Measurements from ENCODE around the gene PCDHA3. TPM values are rescaled to one million over a fixed set of nuclear protein-coding genes. Genes with fewer than 3 reads are reported as not detected.
"Not testable (repeated sequence)": the region's sequence is repeated elsewhere in the genome, so short reads cannot be mapped to it uniquely, and the experiment has no call there.

The PCDHA3 gene
- total and polyA plus RNA-seq, 2 donors = under 0.01 to 0.07 TPM

DNA sequence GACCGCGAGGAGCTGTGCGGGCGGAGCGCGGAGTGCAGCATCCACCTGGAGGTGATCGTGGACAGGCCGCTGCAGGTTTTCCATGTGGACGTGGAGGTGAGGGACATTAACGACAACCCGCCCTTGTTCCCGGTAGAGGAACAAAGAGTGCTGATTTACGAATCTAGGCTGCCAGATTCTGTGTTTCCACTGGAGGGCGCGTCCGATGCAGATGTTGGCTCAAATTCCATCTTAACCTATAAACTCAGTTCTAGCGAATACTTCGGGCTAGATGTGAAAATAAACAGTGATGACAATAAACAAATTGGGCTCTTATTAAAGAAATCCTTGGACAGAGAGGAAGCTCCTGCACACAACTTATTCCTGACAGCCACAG lies 27.5 kb downstream of the PCDHA3 start:
- Histone ChIP-seq H3K4me1 (ENCODE audit: control insufficient read depth in 2 of 2, insufficient read depth in 2 of 2, low read length in 2 of 2) (no peaks in the 10 kb centered on the region), H3K27ac (ENCODE audit: low read depth in 1 of 2, low read length in 1 of 2) (no peak overlapping the region), H3K36me3 (ENCODE audit: control insufficient read depth in 2 of 2, insufficient read depth in 2 of 2, low read length in 1 of 2) (no peaks in the 10 kb centered on the region), H3K27me3 (ENCODE audit: control insufficient read depth in 2 of 2, insufficient read depth in 1 of 2, low read length in 1 of 2) (peaks cover 0 to 7% of the 10 kb centered on the region in 2 donors), H3K4me3 (ENCODE audit: low read length in 2 of 2) (no peak overlapping the region), H3K9me3 (ENCODE audit: control insufficient read depth in 2 of 2, insufficient read depth in 1 of 2, low read length in 1 of 2) (peaks cover 8 to 13% of the 10 kb centered on the region in 2 donors)
- DNase-seq (ENCODE audit: low read depth in 6 of 9, low spot score in 9 of 9) = no peak
- WGBS = 26% methylated on average over 18 of the region's 18 CpGs

DNA sequence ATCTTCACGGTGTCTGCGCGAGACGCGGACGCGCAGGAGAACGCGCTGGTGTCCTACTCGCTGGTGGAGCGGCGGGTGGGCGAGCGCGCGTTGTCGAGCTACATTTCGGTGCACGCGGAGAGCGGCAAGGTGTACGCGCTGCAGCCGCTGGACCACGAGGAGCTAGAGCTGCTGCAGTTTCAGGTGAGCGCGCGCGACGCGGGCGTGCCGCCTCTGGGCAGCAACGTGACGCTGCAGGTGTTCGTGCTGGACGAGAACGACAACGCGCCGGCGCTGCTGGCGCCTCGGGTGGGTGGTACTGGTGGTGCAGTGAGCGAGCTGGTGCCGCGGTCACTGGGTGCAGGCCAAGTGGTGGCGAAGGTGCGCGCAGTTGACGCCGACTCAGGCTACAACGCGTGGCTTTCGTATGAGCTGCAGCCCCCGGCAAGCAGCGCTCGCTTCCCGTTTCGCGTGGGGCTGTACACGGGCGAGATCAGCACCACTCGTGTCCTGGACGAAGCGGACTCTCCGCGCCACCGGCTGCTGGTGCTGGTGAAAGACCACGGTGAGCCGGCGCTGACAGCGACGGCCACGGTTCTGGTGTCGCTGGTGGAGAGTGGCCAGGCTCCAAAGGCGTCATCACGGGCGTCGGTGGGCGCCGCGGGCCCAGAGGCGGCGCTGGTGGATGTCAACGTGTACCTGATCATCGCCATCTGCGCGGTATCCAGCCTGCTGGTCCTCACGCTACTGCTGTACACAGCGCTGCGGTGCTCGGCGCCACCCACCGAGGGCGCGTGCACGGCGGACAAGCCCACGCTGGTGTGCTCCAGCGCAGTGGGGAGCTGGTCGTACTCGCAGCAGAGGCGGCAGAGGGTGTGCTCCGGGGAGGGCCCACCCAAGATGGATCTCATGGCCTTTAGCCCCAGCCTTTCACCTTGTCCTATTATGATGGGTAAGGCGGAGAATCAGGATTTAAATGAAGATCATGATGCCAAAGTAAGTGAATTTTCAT lies 28.9 kb downstream of the PCDHA3 start:
- not testable (repeated sequence) for H3K4me3 ChIP-seq (ENCODE audit: low read length in 2 of 2); H3K27me3 ChIP-seq (ENCODE audit: control insufficient read depth in 2 of 2, insufficient read depth in 1 of 2, low read length in 1 of 2); DNase-seq (ENCODE audit: low read depth in 6 of 9, low spot score in 9 of 9); H3K27ac ChIP-seq (ENCODE audit: low read depth in 1 of 2, low read length in 1 of 2); H3K36me3 ChIP-seq (ENCODE audit: control insufficient read depth in 2 of 2, insufficient read depth in 2 of 2, low read length in 1 of 2); H3K4me1 ChIP-seq (ENCODE audit: control insufficient read depth in 2 of 2, insufficient read depth in 2 of 2, low read length in 2 of 2)
- WGBS = 58% methylated on average over 106 of the region's 106 CpGs
- peaks cover 4 to 12% of the 10 kb centered on the region in 2 donors for H3K9me3 ChIP-seq (ENCODE audit: control insufficient read depth in 2 of 2, insufficient read depth in 1 of 2, low read length in 1 of 2)

DNA sequence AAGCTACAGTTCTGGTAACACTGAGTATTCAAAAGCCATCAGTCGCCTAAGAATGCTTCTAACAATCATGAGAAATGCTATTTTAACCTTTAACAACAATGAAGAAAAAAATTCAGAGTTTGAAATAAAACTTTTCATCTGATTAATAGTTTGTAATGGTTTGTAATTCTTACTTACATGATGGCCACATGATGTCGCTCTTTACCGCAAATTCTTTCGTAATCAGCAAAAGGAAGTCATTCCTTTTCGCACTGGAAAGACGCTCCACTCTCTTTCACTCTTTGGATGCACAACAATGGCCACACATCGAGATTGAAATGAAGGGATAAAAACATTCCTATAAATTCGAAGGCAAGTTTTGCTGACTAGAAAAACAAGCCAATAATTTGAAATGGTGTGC lies 33.1 kb downstream of the PCDHA3 start, which contains the start of gene PCDHA7:
PCDHA7 (plus strand) TSS at position 277 of the 400 bp plus-strand sequence; CDS start at position 392, 115 bp downstream.
- Histone ChIP-seq H3K27me3 (ENCODE audit: control insufficient read depth in 2 of 2, insufficient read depth in 1 of 2, low read length in 1 of 2) (peaks cover 0 to 8% of the 10 kb centered on the region in 2 donors), H3K9me3 (ENCODE audit: control insufficient read depth in 2 of 2, insufficient read depth in 1 of 2, low read length in 1 of 2) (peaks cover 9 to 24% of the 10 kb centered on the region in 2 donors), H3K27ac (ENCODE audit: low read depth in 1 of 2, low read length in 1 of 2) (no peak within 1 kb of the TSS), H3K4me1 (ENCODE audit: control insufficient read depth in 2 of 2, insufficient read depth in 2 of 2, low read length in 2 of 2) (no peaks in the 10 kb centered on the region), H3K36me3 (ENCODE audit: control insufficient read depth in 2 of 2, insufficient read depth in 2 of 2, low read length in 1 of 2) (no peaks in the 10 kb centered on the region), H3K4me3 (ENCODE audit: low read length in 2 of 2) (no peak within 1 kb of the TSS)
- WGBS = 17% methylated on average over 8 of the region's 8 CpGs
- DNase-seq (ENCODE audit: low read depth in 6 of 9, low spot score in 9 of 9) = no peak

DNA sequence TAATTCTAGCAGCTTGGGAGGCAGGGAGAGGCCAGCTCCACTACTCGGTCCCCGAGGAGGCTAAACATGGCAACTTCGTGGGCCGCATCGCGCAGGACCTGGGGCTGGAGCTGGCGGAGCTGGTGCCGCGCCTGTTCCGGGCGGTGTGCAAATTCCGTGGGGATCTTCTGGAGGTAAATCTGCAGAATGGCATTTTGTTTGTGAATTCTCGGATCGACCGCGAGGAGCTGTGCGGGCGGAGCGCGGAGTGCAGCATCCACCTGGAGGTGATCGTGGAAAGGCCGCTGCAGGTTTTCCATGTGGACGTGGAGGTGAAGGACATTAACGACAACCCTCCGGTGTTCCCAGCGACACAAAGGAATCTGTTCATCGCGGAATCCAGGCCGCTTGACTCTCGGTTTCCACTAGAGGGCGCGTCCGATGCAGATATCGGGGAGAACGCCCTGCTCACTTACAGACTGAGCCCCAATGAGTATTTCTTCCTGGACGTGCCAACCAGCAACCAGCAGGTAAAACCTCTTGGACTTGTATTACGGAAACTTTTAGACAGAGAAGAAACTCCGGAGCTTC lies 33.7 kb downstream of the PCDHA3 start:
- not testable (repeated sequence) for H3K27me3 ChIP-seq (ENCODE audit: control insufficient read depth in 2 of 2, insufficient read depth in 1 of 2, low read length in 1 of 2); DNase-seq (ENCODE audit: low read depth in 6 of 9, low spot score in 9 of 9); H3K4me3 ChIP-seq (ENCODE audit: low read length in 2 of 2); H3K4me1 ChIP-seq (ENCODE audit: control insufficient read depth in 2 of 2, insufficient read depth in 2 of 2, low read length in 2 of 2); H3K27ac ChIP-seq (ENCODE audit: low read depth in 1 of 2, low read length in 1 of 2); H3K36me3 ChIP-seq (ENCODE audit: control insufficient read depth in 2 of 2, insufficient read depth in 2 of 2, low read length in 1 of 2)
- WGBS = 36% methylated on average over 26 of the region's 38 CpGs
- peaks cover 8 to 24% of the 10 kb centered on the region in 2 donors for H3K9me3 ChIP-seq (ENCODE audit: control insufficient read depth in 2 of 2, insufficient read depth in 1 of 2, low read length in 1 of 2)

DNA sequence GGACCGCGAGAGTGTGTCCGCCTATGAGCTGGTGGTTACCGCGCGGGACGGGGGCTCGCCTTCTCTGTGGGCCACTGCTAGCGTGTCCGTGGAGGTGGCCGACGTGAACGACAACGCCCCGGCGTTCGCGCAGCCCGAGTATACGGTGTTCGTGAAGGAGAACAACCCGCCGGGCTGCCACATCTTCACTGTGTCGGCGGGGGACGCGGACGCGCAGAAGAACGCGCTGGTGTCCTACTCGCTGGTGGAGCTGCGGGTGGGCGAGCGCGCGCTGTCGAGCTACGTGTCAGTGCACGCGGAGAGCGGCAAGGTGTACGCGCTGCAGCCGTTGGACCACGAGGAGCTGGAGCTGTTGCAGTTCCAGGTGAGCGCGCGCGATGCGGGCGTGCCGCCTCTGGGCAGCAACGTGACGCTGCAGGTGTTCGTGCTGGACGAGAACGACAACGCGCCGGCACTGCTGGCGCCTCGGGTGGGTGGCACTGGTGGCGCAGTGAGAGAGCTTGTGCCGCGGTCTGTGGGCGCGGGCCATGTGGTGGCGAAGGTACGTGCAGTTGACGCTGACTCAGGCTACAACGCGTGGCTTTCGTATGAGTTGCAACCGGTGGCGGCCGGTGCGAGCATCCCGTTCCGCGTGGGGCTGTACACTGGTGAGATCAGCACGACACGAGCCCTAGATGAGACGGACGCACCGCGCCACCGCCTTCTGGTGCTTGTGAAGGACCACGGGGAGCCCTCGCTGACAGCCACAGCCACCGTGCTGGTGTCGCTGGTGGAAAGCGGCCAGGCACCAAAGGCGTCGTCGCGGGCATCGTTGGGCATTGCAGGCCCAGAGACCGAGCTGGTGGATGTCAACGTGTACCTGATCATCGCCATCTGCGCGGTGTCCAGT lies 35.0 kb downstream of the PCDHA3 start:
- H3K4me1 ChIP-seq (ENCODE audit: control insufficient read depth in 2 of 2, insufficient read depth in 2 of 2, low read length in 2 of 2) = no peaks in the 10 kb centered on the region
- no peak for DNase-seq (ENCODE audit: low read depth in 6 of 9, low spot score in 9 of 9)
- peaks cover 5 to 17% of the 10 kb centered on the region in 2 donors for H3K9me3 ChIP-seq (ENCODE audit: control insufficient read depth in 2 of 2, insufficient read depth in 1 of 2, low read length in 1 of 2)
- H3K27ac ChIP-seq (ENCODE audit: low read depth in 1 of 2, low read length in 1 of 2) = no peak overlapping the region
- peaks cover 0 to 7% of the 10 kb centered on the region in 2 donors for H3K27me3 ChIP-seq (ENCODE audit: control insufficient read depth in 2 of 2, insufficient read depth in 1 of 2, low read length in 1 of 2)
- WGBS = 59% methylated on average over 103 of the region's 103 CpGs
- no peaks in the 10 kb centered on the region for H3K36me3 ChIP-seq (ENCODE audit: control insufficient read depth in 2 of 2, insufficient read depth in 2 of 2, low read length in 1 of 2)
- no peak overlapping the region for H3K4me3 ChIP-seq (ENCODE audit: low read length in 2 of 2)

DNA sequence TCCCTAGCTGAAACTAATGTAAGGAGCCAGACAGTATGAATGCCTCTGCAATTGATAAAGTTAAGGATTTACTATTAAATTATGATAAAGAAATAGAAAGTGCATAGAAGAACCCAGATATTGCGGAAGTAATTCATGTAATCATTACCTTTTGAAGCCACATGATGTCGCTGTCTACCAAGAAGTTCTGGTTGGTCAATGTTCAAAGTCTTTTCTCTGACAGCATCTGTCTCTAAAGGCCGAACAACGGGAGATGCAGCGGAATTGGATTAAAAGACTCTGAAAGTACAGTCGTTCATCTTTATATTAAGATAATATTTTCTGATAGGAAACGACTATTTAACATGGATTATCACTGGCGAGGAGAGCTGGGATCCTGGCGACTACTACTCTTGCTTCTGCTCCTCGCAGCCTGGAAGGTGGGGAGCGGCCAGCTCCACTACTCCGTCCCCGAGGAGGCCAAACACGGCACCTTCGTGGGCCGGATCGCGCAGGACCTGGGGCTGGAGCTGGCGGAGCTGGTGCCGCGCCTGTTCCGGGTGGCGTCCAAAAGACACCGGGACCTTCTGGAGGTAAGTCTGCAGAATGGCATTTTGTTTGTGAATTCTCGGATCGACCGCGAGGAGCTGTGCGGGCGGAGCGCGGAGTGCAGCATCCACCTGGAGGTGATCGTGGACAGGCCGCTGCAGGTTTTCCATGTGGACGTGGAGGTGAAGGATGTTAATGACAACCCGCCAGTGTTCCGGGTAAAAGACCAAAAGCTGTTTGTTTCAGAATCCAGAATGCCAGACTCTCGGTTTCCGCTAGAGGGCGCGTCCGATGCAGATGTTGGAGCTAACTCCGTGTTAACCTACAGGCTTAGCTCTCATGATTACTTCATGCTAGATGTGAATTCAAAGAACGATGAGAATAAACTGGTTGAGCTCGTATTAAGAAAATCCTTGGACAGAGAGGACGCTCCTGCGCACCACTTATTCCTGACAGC lies 40.4 kb downstream of the PCDHA3 start, which contains the start of gene PCDHA8:
PCDHA8 (plus strand) TSS at position 210 of the 985 bp plus-strand sequence; CDS start at position 345, 135 bp downstream.
- 28% methylated on average over 47 of the region's 47 CpGs for WGBS
- Histone ChIP-seq H3K4me3 (ENCODE audit: low read length in 2 of 2) (no peak within 1 kb of the TSS), H3K9me3 (ENCODE audit: control insufficient read depth in 2 of 2, insufficient read depth in 1 of 2, low read length in 1 of 2) (peaks cover under 1 to 20% of the 10 kb centered on the region in 2 donors), H3K36me3 (ENCODE audit: control insufficient read depth in 2 of 2, insufficient read depth in 2 of 2, low read length in 1 of 2) (no peaks in the 10 kb centered on the region), H3K27ac (ENCODE audit: low read depth in 1 of 2, low read length in 1 of 2) (no peak within 1 kb of the TSS), H3K4me1 (ENCODE audit: control insufficient read depth in 2 of 2, insufficient read depth in 2 of 2, low read length in 2 of 2) (no peaks in the 10 kb centered on the region), H3K27me3 (ENCODE audit: control insufficient read depth in 2 of 2, insufficient read depth in 1 of 2, low read length in 1 of 2) (peaks cover 0 to 2% of the 10 kb centered on the region in 2 donors)
- no peak for DNase-seq (ENCODE audit: low read depth in 6 of 9, low spot score in 9 of 9)

DNA sequence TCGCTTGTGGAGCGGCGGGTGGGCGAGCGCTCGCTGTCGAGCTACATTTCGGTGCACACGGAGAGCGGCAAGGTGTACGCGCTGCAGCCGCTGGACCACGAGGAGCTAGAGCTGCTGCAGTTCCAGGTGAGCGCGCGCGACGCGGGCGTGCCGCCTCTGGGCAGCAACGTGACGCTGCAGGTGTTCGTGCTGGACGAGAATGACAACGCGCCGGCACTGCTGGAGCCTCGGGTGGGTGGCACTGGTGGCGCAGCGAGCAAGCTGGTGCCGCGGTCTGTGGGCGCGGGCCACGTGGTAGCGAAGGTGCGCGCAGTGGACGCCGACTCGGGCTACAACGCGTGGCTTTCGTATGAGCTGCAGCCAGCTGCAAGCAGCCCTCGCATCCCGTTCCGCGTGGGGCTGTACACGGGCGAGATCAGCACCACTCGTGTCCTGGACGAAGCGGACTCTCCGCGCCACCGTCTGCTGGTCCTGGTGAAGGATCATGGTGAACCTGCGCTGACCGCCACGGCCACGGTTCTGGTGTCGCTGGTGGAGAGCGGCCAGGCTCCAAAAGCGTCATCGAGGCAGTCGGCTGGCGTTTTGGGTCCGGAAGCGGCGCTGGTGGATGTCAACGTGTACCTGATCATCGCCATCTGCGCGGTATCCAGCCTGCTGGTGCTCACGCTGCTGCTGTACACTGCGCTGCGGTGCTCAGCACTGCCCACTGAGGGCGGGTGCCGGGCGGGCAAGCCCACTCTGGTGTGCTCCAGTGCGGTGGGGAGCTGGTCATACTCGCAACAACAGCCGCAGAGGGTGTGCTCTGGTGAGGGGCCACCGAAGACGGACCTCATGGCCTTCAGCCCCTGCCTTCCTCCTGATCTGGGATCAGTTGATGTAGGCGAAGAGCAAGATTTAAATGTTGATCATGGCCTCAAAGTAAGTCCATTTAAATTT lies 42.2 kb downstream of the PCDHA3 start:
- 58% methylated on average over 87 of the region's 87 CpGs for WGBS
- Histone ChIP-seq H3K4me3 (ENCODE audit: low read length in 2 of 2) (no peak overlapping the region), H3K27ac (ENCODE audit: low read depth in 1 of 2, low read length in 1 of 2) (no peak overlapping the region), H3K9me3 (ENCODE audit: control insufficient read depth in 2 of 2, insufficient read depth in 1 of 2, low read length in 1 of 2) (peaks cover 0 to 18% of the 10 kb centered on the region in 2 donors), H3K4me1 (ENCODE audit: control insufficient read depth in 2 of 2, insufficient read depth in 2 of 2, low read length in 2 of 2) (no peaks in the 10 kb centered on the region), H3K36me3 (ENCODE audit: control insufficient read depth in 2 of 2, insufficient read depth in 2 of 2, low read length in 1 of 2) (no peaks in the 10 kb centered on the region), H3K27me3 (ENCODE audit: control insufficient read depth in 2 of 2, insufficient read depth in 1 of 2, low read length in 1 of 2) (no peaks in the 10 kb centered on the region)
- no peak for DNase-seq (ENCODE audit: low read depth in 6 of 9, low spot score in 9 of 9)
